CD14-positive monocyte (primary cell): ENCODE measurements around the gene UVSSA. TPM values are rescaled to one million over a fixed set of nuclear protein-coding genes. Genes with fewer than 3 reads are reported as not detected.

ENCODE experiments used
- DNase-seq, 3 donors: peaks; one replicate each; pipeline ENCODE4 v3.0.0-alpha.2; 2011 to 2022
- H2AFZ ChIP-seq: 2 replicates; pipeline ENCODE4 v1.6.0; 2012; ENCODE audit warnings: mild to moderate bottlenecking, low read depth, low read length, inconsistent platforms; ENCODE audit not compliant: insufficient read depth, poor library complexity, severe bottlenecking
- H3K27ac ChIP-seq, 2 donors: 1 replicate in 1 of 2; 2 replicates in 1 of 2; pipeline ENCODE4 v1.5.1; 2012 to 2013; ENCODE audit warnings: low read length in 2 of 2, control low read depth in 1 of 2, inconsistent platforms in 1 of 2, low read depth in 1 of 2, mild to moderate bottlenecking in 1 of 2
- H3K27me3 ChIP-seq, 2 donors: one replicate each; pipeline versions ENCODE4 v1.6.0 to v1.6.1; 2011 to 2013; ENCODE audit warnings: low read length in 2 of 2; ENCODE audit not compliant: control insufficient read depth in 2 of 2, insufficient read depth in 2 of 2
- H3K36me3 ChIP-seq, 2 donors: replicated peaks in 1 of 2; 1 replicate in 1 of 2; 2 replicates in 1 of 2; pipeline versions ENCODE4 v1.5.1 to v1.6.1; 2012 to 2013; ENCODE audit warnings: low read length in 2 of 2, control low read depth in 1 of 2, inconsistent platforms in 1 of 2, mild to moderate bottlenecking in 1 of 2; ENCODE audit not compliant: insufficient read depth in 2 of 2, control insufficient read depth in 1 of 2
- H3K4me1 ChIP-seq, 2 donors: 1 replicate in 1 of 2; 2 replicates in 1 of 2; pipeline versions ENCODE4 v1.5.1 to v1.6.1; 2012 to 2013; ENCODE audit warnings: low read length in 2 of 2, control low read depth in 1 of 2, inconsistent platforms in 1 of 2, mild to moderate bottlenecking in 1 of 2, moderate library complexity in 1 of 2; ENCODE audit not compliant: insufficient read depth in 2 of 2, control insufficient read depth in 1 of 2
- H3K4me2 ChIP-seq: replicated peaks from 2 replicates; pipeline ENCODE3; 2012; ENCODE audit warnings: low read length, moderate library complexity, mild to moderate bottlenecking; ENCODE audit not compliant: poor library complexity, severe bottlenecking; ENCODE audit errors: extremely low read depth
- H3K4me3 ChIP-seq, 3 experiments: fragments of 200-600 bp in 1 of 3; sonication (generic) in 1 of 3; replicated peaks in 1 of 3; 1 replicate in 2 of 3; 2 replicates in 1 of 3; pipeline ENCODE4 v1.5.1; 2011 to 2013; ENCODE audit warnings: low read length in 3 of 3, mild to moderate bottlenecking in 3 of 3, control low read depth in 2 of 3, low read depth in 2 of 3, inconsistent platforms in 1 of 3, moderate library complexity in 1 of 3
- H3K79me2 ChIP-seq: 2 replicates; pipeline ENCODE4 v1.6.0; 2012; ENCODE audit warnings: mild to moderate bottlenecking, control low read depth, inconsistent platforms, low read length, moderate library complexity; ENCODE audit not compliant: insufficient read depth
- H3K9ac ChIP-seq: 2 replicates; pipeline ENCODE4 v1.6.0; 2017; ENCODE audit warnings: low read length, mild to moderate bottlenecking; ENCODE audit not compliant: insufficient read depth, poor library complexity, severe bottlenecking
- H3K9me3 ChIP-seq, 2 donors: replicated peaks in 1 of 2; 1 replicate in 1 of 2; 2 replicates in 1 of 2; pipeline versions ENCODE4 v1.5.1 to v1.6.1; 2012 to 2013; ENCODE audit warnings: low read length in 2 of 2, control low read depth in 1 of 2; ENCODE audit not compliant: control insufficient read depth in 1 of 2, insufficient read depth in 1 of 2
- H4K20me1 ChIP-seq: 2 replicates; pipeline ENCODE4 v1.6.0; 2012; ENCODE audit warnings: mild to moderate bottlenecking, low read length, control low read depth, moderate library complexity; ENCODE audit not compliant: insufficient read depth
- H3K27ac Mint-ChIP-seq, 7 donors: one replicate each; pipeline ENCODE4 v1.8.0; 2020; ENCODE audit warnings: mild to moderate bottlenecking in 7 of 7, mixed read lengths in 7 of 7, moderate library complexity in 6 of 7, inconsistent platforms in 2 of 7
- H3K27me3 Mint-ChIP-seq, 3 donors: one replicate each; pipeline ENCODE4 v1.8.0; 2021 to 2022; ENCODE audit warnings: low read depth in 3 of 3, mild to moderate bottlenecking in 3 of 3, mixed read lengths in 3 of 3, moderate library complexity in 3 of 3, inconsistent platforms in 1 of 3
- H3K36me3 Mint-ChIP-seq, 2 donors: one replicate each; pipeline ENCODE4 v1.8.0; 2020; ENCODE audit warnings: mixed read lengths in 2 of 2, inconsistent platforms in 1 of 2, mild to moderate bottlenecking in 1 of 2
- H3K4me1 Mint-ChIP-seq: one replicate; pipeline ENCODE4 v1.8.0; 2020; ENCODE audit warnings: mild to moderate bottlenecking, mixed read lengths
- H3K4me3 Mint-ChIP-seq, 2 donors: one replicate each; pipeline ENCODE4 v1.8.0; 2020; ENCODE audit warnings: mild to moderate bottlenecking in 2 of 2, mixed read lengths in 2 of 2, moderate library complexity in 1 of 2
- H3K9me3 Mint-ChIP-seq, 7 donors: one replicate each; pipeline ENCODE4 v1.8.0; 2020 to 2022; ENCODE audit warnings: mixed read lengths in 7 of 7, mild to moderate bottlenecking in 6 of 7, moderate library complexity in 6 of 7, inconsistent platforms in 2 of 7
- CTCF ChIP-seq: fragments of 200-600 bp; IDR thresholded peaks from one replicate; pipeline ENCODE4 v1.8.0; 2022; ENCODE audit warnings: antibody characterized with exemption, mild to moderate bottlenecking
- WGBS: methylation state at CpG from one replicate; pipeline ENCODE4 v1.1.5; 2013; ENCODE audit warnings: missing lambda C conversion rate; ENCODE audit not compliant: insufficient coverage; 5-methylcytosine and 5-hydroxymethylcytosine counted together
- intact Hi-C, 2 donors: fragments of 100-400 bp; cut with micrococcal nuclease; formaldehyde crosslinking; loops; one replicate each; pipeline versions ENCODE4 v1.15.0 to v1.15.1; 2023
- polyA plus RNA-seq, 3 donors: library from polyadenylated mRNA; depleted of rRNA in 1 of 3; unstranded in 2 of 3; stranded (reverse) in 1 of 3; fragments of 300-500 nt in 2 of 3; fragments of >200 nt in 1 of 3; fragmentation: Illumina TruSeq in 2 of 3; gene quantifications; 1 replicate in 2 of 3; 2 replicates in 1 of 3; pipeline ENCODE4 v1.2.3, GENCODE V29; 2012 to 2021

Gene UVSSA
- polyA plus RNA-seq, 3 donors, result 2.6 to 54.0 (median 4.8) TPM

DNA sequence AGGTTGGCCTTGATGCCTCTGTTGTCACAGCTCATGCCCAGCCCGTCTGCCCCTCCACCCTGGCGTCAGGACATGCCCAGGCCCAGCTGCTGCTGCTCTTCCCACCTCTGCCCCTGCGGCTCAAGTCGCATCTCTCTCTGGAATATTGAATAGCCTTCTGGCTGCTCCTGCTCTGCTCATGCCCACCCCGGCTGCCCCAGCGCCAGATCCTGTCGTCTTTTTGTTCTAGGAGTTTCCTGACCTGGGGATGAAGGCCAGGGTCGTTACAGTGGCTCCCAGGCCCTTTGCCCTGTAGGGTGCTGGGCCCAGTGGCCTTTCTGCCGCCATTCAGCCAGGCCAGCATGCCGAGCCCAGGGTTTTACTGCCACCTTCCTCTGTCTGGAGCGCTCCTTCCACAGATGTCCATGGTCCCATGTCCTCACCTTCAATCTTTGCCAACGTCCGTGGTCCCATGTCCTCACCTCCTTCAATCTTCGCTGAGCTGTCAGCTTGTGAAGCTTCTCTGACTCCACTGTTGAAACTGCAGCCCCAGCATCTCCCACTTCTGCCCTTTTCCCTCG, 47.6 kb upstream of the UVSSA start:
- Histone ChIP-seq H2AFZ (no peak overlapping the region), H3K4me2 (no peak overlapping the region), H4K20me1 (peaks cover 18% of the 10 kb centered on the region), H3K4me1 (peaks cover 31 to 32% of the 10 kb centered on the region in 2 donors), H3K27me3 (no peaks in the 10 kb centered on the region), H3K27ac (peak overlapping the region; percentile 99), H3K36me3 (peaks cover 28 to 34% of the 10 kb centered on the region in 2 donors), H3K79me2 (peaks cover 87% of the 10 kb centered on the region), H3K4me3 (no peak overlapping the region), H3K9ac (no peak overlapping the region), H3K9me3 (no peaks in the 10 kb centered on the region)
- no peak for TF ChIP-seq CTCF
- H3K36me3 Mint-ChIP-seq, result peaks cover 37 to 62% of the 10 kb centered on the region in 2 donors
- DNase-seq, result no peak
- H3K9me3 Mint-ChIP-seq, result peaks cover 0 to 2% (median 0%) of the 10 kb centered on the region in 7 donors
- peak overlapping the region; percentile 96 to 99 (median 98) for H3K27ac Mint-ChIP-seq
- H3K27me3 Mint-ChIP-seq, result no peaks in the 10 kb centered on the region
- no peak overlapping the region for H3K4me3 Mint-ChIP-seq
- peaks cover 46% of the 10 kb centered on the region for H3K4me1 Mint-ChIP-seq
- WGBS, result 96% methylated on average over 13 of the region's 15 CpGs
- intact Hi-C loops, result loop anchor here in 1 of 2 donors (1.0 kb wide), 1 partner anchor 9 kb away; no protein-coding TSS in a partner anchor

DNA sequence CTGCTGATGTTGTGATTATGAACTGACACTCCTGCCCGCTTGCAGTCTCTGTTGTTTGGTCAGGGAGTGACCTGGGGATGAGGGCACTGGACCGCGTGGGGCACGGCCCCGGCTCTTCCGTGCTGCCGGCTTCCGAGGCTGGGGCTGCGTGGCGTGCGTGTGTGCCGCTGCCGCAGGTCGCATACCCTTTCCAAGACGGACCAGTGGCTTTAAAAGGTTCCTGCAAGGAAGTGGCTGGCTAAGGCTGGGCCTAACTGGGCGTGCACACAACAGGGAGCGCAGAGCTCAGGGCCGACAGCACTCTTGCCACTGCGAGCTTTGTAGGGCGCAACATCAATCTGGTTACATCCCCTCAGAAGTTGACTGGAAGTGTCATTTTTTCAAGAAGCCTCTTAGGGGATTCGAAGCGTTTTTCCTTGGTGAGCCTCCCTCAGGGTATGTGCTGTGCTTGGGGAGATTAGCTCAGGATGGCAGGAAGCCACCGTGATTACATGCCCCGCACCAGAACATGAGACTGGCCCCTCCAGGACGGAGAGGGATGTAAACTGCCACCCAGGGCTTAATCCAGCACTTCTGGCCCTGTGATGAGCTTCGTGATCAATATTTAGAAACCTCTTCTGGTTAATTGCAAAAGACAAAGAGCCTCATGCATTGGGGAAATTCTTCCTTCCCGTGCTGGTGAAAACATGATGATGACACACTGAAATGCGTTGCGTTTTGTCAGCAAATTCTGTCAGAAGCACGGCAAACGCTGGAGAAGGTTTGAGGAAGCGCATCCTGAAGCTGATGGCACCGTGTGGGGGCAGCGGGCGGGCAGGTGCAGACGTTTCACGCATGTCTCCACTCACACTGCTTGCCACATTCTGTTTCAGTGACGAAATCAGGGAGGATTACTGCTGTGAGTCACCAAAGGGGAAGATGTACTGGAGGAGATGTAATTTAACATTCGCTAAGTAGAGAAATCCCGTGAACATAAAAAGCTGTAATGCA, 46.2 kb upstream of the UVSSA start:
- Mint-ChIP-seq H3K9me3 (peaks cover 0 to 2% (median 0%) of the 10 kb centered on the region in 7 donors), H3K4me3 (peak overlapping the region; percentile 34 to 63), H3K27ac (peak overlapping the region; percentile 96 to 99 (median 98)), H3K27me3 (peaks cover 0 to 1% (median 0%) of the 10 kb centered on the region in 3 donors), H3K4me1 (peaks cover 44% of the 10 kb centered on the region), H3K36me3 (peaks cover 48 to 70% of the 10 kb centered on the region in 2 donors)
- Histone ChIP-seq H3K79me2 (peaks cover 88% of the 10 kb centered on the region), H4K20me1 (peaks cover 7% of the 10 kb centered on the region), H3K4me3 (peak overlapping the region in 1 of 3 experiments; percentile 40), H3K36me3 (peaks cover 28 to 40% of the 10 kb centered on the region in 2 donors), H3K27ac (peak overlapping the region; percentile 99), H3K9ac (peak overlapping the region; percentile 81), H3K27me3 (no peaks in the 10 kb centered on the region), H2AFZ (no peak overlapping the region), H3K4me1 (peaks cover 31 to 36% of the 10 kb centered on the region in 2 donors), H3K9me3 (no peaks in the 10 kb centered on the region), H3K4me2 (peak overlapping the region; percentile 45)
- 57% methylated on average over 26 of the region's 40 CpGs for WGBS
- DNase-seq, result peak; percentile 99 to 100 (median 99)
- no peak for TF ChIP-seq CTCF
- intact Hi-C loops, result loop anchor here in 1 of 2 donors (2.0 kb wide), 1 partner anchor 46 kb away; the partner anchor contains the start of gene UVSSA
